Suprapubic skin (tissue), 4 donors: ENCODE results near the gene NTN1. TPM values are rescaled to one million over a fixed set of nuclear protein-coding genes. Genes with fewer than 3 reads are reported as not detected.
"Not testable (repeated sequence)": the region's sequence is repeated elsewhere in the genome, so short reads cannot be mapped to it uniquely, and the experiment has no call there.

ENCODE experiments used
- DNase-seq, 2 donors: peaks; one replicate each; pipeline ENCODE4 v3.0.0-alpha.2; 2019; ENCODE audit warnings: low spot score in 2 of 2
- H3K27ac ChIP-seq: fragments of 200-600 bp; sonication (generic); one replicate; pipeline ENCODE4 v1.5.1; 2019
- H3K27me3 ChIP-seq: fragments of 200-600 bp; sonication (generic); one replicate; pipeline ENCODE4 v1.5.1; 2019
- H3K36me3 ChIP-seq: fragments of 200-600 bp; sonication (generic); one replicate; pipeline ENCODE4 v1.5.1; 2019
- H3K4me1 ChIP-seq: fragments of 200-600 bp; sonication (generic); one replicate; pipeline ENCODE4 v1.5.1; 2019
- H3K4me3 ChIP-seq: fragments of 200-600 bp; sonication (generic); one replicate; pipeline ENCODE4 v1.5.1; 2019; ENCODE audit warnings: mild to moderate bottlenecking
- H3K9me3 ChIP-seq: fragments of 200-600 bp; sonication (generic); one replicate; pipeline ENCODE4 v1.5.1; 2019
- EP300 ChIP-seq: sonication (generic); formaldehyde crosslinking; IDR thresholded peaks from one replicate; pipeline ENCODE4 v1.6.1; 2017; ENCODE audit warnings: antibody characterized with exemption
- POLR2A ChIP-seq, 2 donors: fragments of 450-650 bp; IDR thresholded peaks; one replicate each; pipeline ENCODE4 v1.6.1; 2017; ENCODE audit warnings: antibody characterized with exemption in 2 of 2, mild to moderate bottlenecking in 2 of 2, moderate library complexity in 2 of 2
- POLR2AphosphoS5 ChIP-seq, 3 donors: sonication (generic); formaldehyde crosslinking; IDR thresholded peaks; one replicate each; pipeline ENCODE4 v1.6.1; 2017; ENCODE audit warnings: antibody characterized with exemption in 3 of 3
- WGBS: methylation state at CpG from one replicate; pipeline ENCODE4 v1.1.5; 2018; 5-methylcytosine and 5-hydroxymethylcytosine counted together
- total RNA-seq, 4 donors: library from RNA; depleted of rRNA; stranded (reverse); fragments of >200 nt; gene quantifications; one replicate each; pipeline ENCODE4 v1.1.0, GENCODE V29; 2016
- TF ChIP-seq, protein P1 (sequence below), 2 donors: fragments of 200-600 bp in 1 of 2; fragments of 450-650 bp in 1 of 2; sonication (generic) in 1 of 2; IDR thresholded peaks; one replicate each; pipeline ENCODE4 v1.5.1; 2016 to 2019; ENCODE audit warnings: antibody characterized with exemption in 2 of 2, mild to moderate bottlenecking in 1 of 2, moderate library complexity in 1 of 2

The NTN1 gene
- total RNA-seq, 4 donors from 2014 or later = 2.4 to 5.9 (median 3.4) TPM

DNA sequence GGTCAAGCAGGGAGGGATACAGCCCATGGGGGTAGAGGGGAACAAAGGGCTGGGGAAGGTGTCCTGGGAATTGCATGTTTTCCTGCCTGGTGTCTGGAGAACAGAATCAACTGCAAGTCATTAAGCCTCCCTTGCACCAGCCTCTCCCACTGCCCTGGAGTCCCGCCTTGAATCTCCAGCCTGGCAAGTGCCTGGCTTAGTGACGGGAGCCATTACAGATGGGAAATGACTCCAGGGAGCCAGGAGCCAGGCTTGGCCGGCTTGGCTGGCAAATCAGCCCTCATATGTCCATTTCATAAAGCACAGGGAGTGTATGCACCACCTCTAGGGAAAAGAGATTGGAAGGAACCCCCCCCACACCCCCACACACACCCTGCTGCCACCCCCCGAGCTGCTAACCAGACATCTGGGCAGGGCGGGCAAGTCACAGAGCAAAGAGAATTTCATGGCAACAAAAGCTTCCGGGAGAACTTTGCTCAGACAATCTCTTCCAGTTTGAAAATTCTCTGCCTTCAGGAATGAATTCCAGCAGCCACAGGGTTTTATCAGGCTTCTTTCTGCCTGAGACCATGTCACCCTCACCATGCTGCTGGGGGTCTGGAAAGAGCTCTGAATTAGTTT lies 127.7 kb downstream of the NTN1 start:
- Histone ChIP-seq H3K4me3 (no peak overlapping the region), H3K9me3 (no peaks in the 10 kb centered on the region), H3K27ac (no peak overlapping the region), H3K4me1 (peaks cover 12% of the 10 kb centered on the region), H3K27me3 (no peaks in the 10 kb centered on the region), H3K36me3 (no peaks in the 10 kb centered on the region)
- 67% methylated on average over 6 of the region's 6 CpGs for WGBS
- TF ChIP-seq, protein P1, sequence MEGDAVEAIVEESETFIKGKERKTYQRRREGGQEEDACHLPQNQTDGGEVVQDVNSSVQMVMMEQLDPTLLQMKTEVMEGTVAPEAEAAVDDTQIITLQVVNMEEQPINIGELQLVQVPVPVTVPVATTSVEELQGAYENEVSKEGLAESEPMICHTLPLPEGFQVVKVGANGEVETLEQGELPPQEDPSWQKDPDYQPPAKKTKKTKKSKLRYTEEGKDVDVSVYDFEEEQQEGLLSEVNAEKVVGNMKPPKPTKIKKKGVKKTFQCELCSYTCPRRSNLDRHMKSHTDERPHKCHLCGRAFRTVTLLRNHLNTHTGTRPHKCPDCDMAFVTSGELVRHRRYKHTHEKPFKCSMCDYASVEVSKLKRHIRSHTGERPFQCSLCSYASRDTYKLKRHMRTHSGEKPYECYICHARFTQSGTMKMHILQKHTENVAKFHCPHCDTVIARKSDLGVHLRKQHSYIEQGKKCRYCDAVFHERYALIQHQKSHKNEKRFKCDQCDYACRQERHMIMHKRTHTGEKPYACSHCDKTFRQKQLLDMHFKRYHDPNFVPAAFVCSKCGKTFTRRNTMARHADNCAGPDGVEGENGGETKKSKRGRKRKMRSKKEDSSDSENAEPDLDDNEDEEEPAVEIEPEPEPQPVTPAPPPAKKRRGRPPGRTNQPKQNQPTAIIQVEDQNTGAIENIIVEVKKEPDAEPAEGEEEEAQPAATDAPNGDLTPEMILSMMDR (IDR thresholded peaks at IDR 0.05) = no peak
- TF ChIP-seq POLR2A (IDR thresholded peaks at IDR 0.05) (no peak), POLR2AphosphoS5 (IDR thresholded peaks at IDR 0.05) (no peak), EP300 (no peak)
- DNase-seq = no peak

DNA sequence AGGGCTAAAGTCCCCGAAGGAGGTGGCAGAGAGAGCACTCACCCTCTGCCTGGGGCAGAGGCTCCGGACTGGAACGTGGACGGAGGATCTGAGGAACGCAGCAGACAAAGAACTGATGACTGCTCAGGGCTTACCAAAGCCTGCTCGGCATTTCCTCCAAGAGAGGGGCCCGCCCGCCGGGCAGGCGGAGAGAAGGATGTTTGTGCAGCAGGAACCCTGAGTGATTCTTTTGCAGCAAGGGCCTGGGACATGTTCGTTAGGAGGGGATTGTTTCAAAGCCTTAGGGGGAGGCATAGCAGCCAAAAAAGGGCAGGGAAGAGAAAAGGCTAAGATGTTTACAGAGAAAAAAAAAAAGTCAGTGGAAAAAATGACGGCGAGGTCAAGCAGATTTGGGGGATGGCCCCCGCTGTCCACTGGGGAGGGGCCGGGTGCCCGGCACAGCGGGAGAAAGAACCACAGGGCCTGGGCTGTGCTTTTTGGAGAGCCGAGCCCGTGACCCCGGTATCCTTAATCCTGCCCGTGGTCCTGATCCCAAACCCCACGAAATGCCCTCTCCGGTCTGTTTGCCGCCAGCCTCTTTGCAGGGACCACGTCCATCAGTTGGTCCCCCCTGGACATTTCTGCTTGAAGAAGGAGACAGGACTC lies 129.3 kb downstream of the NTN1 start:
- WGBS = 57% methylated on average over 25 of the region's 25 CpGs
- Histone ChIP-seq H3K4me1 (peaks cover 9% of the 10 kb centered on the region), H3K4me3 (no peak overlapping the region), H3K36me3 (no peaks in the 10 kb centered on the region), H3K27me3 (no peaks in the 10 kb centered on the region), H3K27ac (peak overlapping the region; percentile 28), H3K9me3 (no peaks in the 10 kb centered on the region)
- no peak for DNase-seq
- TF ChIP-seq, protein P1 (IDR thresholded peaks at IDR 0.05) = no peak
- TF ChIP-seq EP300 = no peak
- TF ChIP-seq POLR2A (IDR thresholded peaks at IDR 0.05) = no peak
- TF ChIP-seq POLR2AphosphoS5 (IDR thresholded peaks at IDR 0.05) = no peak

DNA sequence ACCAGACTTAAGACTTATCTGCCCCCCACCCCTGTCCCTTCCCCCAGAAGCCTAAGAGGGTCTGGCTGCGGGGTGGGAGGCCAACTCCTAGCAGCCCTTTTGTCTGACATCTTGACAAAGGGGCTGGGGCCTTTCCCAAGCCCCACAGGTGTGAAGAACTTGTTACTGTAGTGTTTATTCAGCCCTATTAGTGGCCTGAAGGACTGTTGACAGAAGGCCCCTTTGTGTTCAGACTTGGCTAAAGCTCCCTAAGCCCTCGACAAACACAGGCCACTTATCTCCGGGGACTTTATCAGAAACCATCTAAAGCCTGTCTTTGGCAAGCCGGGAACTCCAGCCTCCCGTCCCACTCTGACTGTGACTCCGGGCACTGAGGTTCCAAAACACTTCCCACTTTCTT lies 129.8 kb downstream of the NTN1 start:
- TF ChIP-seq EP300 (no peak), POLR2A (IDR thresholded peaks at IDR 0.05) (no peak), POLR2AphosphoS5 (IDR thresholded peaks at IDR 0.05) (no peak)
- TF ChIP-seq, protein P1 (IDR thresholded peaks at IDR 0.05) = no peak
- no peak overlapping the region for H3K4me3 ChIP-seq
- no peaks in the 10 kb centered on the region for H3K27me3 ChIP-seq
- no peaks in the 10 kb centered on the region for H3K9me3 ChIP-seq
- DNase-seq = no peak
- H3K27ac ChIP-seq = peak overlapping the region; percentile 28
- no peaks in the 10 kb centered on the region for H3K36me3 ChIP-seq
- WGBS = 60% methylated on average over 6 of the region's 6 CpGs
- peaks cover 5% of the 10 kb centered on the region for H3K4me1 ChIP-seq

DNA sequence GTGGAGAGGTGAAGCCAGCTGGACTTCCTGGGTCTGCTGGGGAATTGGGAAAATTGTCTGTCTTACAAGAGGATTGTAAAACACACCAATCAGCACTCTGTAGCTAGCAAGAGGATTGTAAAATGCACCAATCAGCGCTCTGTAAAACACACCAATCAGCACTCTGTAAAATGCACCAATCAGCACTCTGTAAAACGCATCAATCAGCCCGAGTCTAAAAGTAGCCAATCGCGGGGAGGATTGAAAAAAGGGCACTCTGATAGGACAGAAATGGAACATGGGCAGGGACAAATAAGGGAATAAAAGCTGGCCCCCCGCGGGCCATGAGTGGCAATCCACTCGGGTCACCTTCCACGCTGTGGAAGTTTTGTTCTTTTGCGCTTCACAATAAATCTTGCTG lies 130.4 kb downstream of the NTN1 start:
- 97% methylated on average over 10 of the region's 10 CpGs for WGBS
- not testable (repeated sequence) for H3K9me3 ChIP-seq, H3K4me3 ChIP-seq, H3K27me3 ChIP-seq, DNase-seq, H3K4me1 ChIP-seq, H3K27ac ChIP-seq, H3K36me3 ChIP-seq

DNA sequence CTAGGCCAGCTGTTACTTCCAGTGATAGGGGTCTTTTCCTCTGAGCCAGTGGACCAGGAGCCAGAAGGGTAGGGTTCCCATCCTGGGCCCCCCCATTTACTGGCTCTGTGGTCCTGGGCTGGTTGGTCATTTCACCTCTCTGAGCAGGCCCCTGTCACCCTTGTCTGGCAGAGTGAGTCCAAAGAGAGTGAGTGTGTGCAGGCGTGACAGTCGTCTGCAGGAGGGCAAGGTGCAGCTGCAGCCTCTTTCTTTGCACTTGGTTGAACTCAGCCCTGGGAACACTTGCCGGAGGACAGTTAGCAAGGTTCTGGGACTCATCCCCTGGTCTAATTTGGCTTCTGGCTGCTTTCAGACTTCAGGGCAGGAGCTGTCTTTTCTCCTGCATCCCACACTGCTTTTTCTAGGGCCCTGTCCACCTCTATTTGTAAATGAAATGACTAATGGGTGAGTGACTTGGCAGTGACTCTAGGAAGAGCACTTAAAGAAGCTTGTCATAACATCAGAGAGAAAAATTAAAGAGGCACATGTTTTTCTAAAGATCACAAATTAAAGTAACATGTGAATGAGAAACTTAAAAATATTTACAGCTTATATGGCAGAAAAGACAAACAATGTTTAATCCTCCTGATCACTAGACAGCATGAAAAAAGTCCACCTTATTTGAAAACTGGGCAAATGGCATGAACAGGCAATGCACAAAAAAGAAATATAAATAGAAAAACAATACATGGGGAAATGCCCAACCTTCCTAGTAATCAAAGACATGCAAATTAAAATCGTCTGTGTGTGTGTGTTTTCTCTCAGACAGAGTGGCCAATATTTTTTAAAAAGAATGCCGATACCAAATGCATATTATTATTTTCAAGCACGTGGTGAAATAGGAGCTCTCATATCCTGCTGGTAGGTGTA lies 137.5 kb downstream of the NTN1 start:
- H3K4me3 ChIP-seq = no peak overlapping the region
- peaks cover 7% of the 10 kb centered on the region for H3K4me1 ChIP-seq
- H3K9me3 ChIP-seq = no peaks in the 10 kb centered on the region
- no peaks in the 10 kb centered on the region for H3K27me3 ChIP-seq
- no peak for TF ChIP-seq POLR2AphosphoS5 (IDR thresholded peaks at IDR 0.05)
- no peak for TF ChIP-seq EP300
- no peak for TF ChIP-seq POLR2A (IDR thresholded peaks at IDR 0.05)
- TF ChIP-seq, protein P1 (IDR thresholded peaks at IDR 0.05) = no peak
- H3K36me3 ChIP-seq = no peaks in the 10 kb centered on the region
- H3K27ac ChIP-seq = no peak overlapping the region
- WGBS = 69% methylated on average over 4 of the region's 6 CpGs
- no peak for DNase-seq
